ENCODE measurements around the gene MAFF.

MAFF gene

DNA sequence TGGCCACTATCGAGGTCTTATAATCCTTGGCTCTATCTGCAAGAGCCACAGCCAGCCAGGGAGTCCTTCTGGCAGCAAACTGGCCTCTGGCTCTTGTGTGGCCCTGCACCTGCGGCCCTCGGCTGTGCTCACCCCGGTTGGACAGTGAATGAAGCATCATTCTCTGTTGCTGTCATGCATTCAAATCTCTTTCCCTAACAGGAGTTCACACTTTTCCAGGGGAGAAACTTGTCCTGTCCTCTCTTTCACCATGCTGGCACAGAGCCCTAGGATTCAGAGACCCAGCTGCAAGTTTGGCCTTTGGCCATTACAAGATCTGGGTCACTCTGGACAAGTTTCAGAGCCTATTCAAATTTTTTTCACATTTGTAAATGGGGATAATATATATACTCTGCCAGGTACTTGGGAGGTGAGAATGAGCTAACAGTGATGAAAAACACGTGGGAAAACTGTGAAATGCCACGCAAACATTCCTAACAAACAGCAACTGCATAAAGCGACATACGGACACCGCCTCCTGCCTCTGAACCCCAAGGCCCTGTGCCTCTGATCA lies 36.8 kb downstream of the MAFF start:
- no peak for DNase-seq (ENCODE audit: low read depth)
- TF ChIP-seq CTCF (IDR thresholded peaks at IDR 0.05; ENCODE audit: low read depth, low read length, missing control alignments) = no peak
- in situ Hi-C loops (cut with HindIII; ENCODE audit: low sequenced_read_pairs) = no loop called here
- H3K4me3 ChIP-seq (ENCODE audit: low read depth, low read length) = no peak overlapping the region

DNA sequence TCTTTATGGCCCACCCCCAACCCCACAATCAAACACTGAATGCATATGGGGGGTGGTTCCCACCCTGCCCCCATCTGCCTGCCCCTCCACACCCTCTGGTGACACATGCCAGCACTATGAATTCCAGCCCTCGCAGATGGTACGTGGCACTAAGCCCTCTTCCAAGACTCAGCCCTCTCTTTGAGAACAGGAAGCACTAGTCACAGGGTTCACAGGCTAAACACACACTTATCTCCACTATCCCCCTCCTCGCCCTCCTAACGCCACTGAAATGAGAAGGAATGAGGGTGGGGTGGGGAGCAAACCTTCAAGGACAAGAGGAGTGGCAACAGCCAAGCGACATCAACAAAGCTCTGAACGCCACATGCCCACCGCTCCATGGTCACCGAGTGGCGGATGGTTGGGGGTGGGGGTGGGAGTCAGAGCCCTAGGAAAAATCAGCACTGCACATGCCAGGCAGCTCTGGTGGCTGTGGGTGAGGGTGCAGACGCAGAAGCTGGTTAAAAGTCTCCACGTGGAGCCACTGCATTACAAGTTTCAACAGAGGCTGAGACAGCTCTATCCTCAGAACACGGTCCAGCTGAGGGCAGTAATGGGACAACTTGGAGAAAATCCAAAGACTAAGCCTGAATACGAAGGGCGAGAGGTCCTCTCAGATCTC lies 37.4 kb downstream of the MAFF start:
- in situ Hi-C loops (cut with HindIII; ENCODE audit: low sequenced_read_pairs) = no loop called here
- TF ChIP-seq CTCF (IDR thresholded peaks at IDR 0.05; ENCODE audit: low read depth, low read length, missing control alignments) = peak; percentile 24
- H3K4me3 ChIP-seq (ENCODE audit: low read depth, low read length) = no peak overlapping the region
- no peak for DNase-seq (ENCODE audit: low read depth)

DNA sequence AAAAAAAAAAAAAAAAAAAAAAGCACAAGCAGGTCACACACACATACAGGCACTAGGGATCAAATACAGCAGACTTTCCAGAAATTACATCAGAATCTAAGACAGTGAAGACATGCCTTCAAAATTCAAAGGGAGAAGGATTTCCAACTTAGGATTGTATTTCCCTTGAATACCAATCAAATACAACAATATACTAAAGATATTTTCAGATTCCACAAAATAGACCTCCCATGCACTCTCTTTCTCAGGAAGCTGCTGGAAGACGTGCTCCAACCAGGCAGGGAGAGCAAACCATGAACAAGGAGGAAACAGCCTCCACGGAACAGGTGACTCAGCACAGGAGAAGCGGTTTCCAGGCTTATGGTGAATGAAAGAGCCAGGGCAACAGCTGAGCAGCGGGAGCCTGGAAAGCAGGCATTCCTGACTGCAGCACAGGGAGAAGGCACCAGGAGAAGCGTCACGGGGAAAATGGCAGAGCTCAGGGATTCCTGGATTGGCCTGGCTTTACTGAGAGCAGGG lies 39.0 kb downstream of the MAFF start:
- DNase-seq (ENCODE audit: low read depth) = peak; percentile 89
- no peak overlapping the region for H3K4me3 ChIP-seq (ENCODE audit: low read depth, low read length)
- no peak for TF ChIP-seq CTCF (IDR thresholded peaks at IDR 0.05; ENCODE audit: low read depth, low read length, missing control alignments)
- in situ Hi-C loops (cut with HindIII; ENCODE audit: low sequenced_read_pairs) = no loop called here

DNA sequence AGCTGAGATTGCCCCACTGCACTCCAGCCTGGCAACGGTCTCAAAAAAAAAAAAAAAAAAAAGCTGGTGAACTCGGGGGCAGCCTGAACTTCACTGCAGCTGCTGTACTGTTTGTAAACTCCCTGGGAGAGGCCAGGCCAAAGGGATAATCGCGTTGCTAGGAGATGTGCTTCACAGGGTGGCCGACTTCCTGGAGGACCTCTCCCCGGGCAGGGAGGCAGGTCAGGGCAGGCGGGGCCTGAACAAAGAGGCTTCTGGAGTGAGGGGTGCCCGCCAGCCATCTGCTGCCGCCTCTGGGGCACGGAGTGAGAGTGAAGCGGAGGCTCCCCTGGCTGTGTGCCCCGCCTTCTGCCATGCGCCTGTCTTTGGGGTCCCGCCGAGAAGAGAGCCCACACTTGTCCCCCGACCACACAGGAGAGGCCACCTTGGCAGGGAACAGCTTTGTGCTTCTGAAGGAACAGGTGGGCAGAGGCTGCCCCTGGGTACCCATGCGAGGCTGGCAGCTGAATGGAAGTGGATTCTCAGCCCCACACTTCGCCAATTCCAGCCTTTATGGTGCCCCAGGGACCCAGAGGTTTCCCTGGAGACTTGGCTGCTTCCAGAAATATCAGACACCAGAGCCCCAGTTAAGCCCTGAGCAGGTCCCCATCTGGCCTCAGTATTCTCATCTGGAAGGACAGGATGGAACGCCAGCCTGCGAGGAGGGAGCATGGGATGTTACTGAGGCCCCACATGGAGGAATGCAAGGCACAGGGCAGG lies 41.4 kb downstream of the MAFF start:
- TF ChIP-seq CTCF (IDR thresholded peaks at IDR 0.05; ENCODE audit: low read depth, low read length, missing control alignments) = no peak
- in situ Hi-C loops (cut with HindIII; ENCODE audit: low sequenced_read_pairs) = no loop called here
- H3K4me3 ChIP-seq (ENCODE audit: low read depth, low read length) = no peak overlapping the region
- no peak for DNase-seq (ENCODE audit: low read depth)

DNA sequence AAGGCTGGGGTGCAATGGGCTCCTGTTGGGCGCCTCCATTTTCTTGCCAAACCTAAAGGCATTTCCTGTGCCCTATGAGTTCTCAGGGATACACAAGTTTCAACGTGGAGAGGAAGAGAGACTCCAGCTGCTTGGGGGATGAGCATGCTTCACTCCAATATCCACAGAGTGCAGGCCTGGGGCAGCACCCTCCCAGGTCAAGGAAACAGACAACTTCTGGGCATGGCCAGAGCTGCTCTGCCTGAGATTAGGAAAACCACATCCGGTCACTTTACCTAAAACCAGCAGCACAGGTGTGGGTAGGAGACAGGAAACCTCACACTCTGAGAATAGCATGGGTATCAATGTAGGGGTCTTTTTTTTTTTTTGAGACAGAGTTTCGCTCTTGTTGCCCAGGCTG lies 42.3 kb downstream of the MAFF start:
- DNase-seq (ENCODE audit: low read depth) = no peak
- in situ Hi-C loops (cut with HindIII; ENCODE audit: low sequenced_read_pairs) = no loop called here
- TF ChIP-seq CTCF (IDR thresholded peaks at IDR 0.05; ENCODE audit: low read depth, low read length, missing control alignments) = no peak
- H3K4me3 ChIP-seq (ENCODE audit: low read depth, low read length) = no peak overlapping the region

- H3K4me3 ChIP-seq (ENCODE audit: low read depth, low read length) = no peak overlapping the region
- no peak for DNase-seq (ENCODE audit: low read depth)
- no peak for TF ChIP-seq CTCF (IDR thresholded peaks at IDR 0.05; ENCODE audit: low read depth, low read length, missing control alignments)
- in situ Hi-C loops (cut with HindIII; ENCODE audit: low sequenced_read_pairs) = no loop called here
These were observed 44.4 kb downstream of the MAFF start for GRCh38 chr22:38246046-38246658.

All from astrocyte of the cerebellum (primary cell).